Activated T-cell treated with anti-CD3 and anti-CD28 coated beads for 4 hours (primary cell): ENCODE measurements around the gene THSD8.

Source experiments
- DNase-seq: peaks from one replicate; pipeline ENCODE4 v3.0.0-alpha.2; 2020

THSD8 gene

DNA sequence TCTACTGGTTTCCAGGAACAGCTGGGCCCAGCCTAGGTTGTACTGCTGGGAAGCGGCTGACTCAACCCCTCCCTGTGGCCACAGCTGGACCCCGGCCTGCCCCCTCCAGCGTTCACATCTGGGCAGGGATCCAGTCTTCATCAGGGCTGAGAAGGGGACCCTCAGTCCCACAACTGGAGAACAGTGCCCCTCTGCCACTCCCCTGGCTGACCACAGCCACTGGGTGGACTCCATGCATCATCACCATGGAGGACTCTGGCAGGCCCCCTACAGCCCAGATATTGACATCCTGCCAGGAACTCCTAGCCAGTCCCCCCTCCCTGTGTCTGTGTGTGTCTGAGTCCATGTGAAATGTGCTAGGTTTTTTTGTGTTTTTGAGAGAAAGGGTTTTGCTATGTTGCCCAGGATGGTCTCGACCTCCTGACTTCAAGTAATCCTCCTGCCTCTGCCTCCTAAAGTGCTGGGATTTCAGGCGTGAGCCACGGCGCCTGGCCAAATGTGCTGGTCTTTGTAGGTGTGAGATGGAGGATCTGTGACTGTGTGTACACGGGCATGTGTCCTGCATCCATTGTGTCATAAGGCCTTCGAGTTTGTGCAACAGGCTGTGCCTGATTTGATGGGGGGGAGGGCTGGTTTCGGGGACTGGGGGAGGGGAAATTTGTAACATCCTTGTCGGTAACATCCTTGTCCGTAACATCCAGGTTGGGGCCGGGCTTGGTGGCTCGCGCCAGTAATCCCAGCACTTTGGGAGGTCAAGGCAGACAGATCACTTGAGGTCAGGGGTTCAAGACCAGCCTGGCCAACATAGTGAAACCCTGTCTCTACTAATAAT is 22.5 kb upstream of the THSD8 start:
- DNase-seq = no peak

GRCh38 chr19:12782174-12782423 is 19.8 kb upstream of the THSD8 start:
- no peak for DNase-seq

GRCh38 chr19:12782424-12783290 is 19.2 kb upstream of the THSD8 start:
- DNase-seq = peak; percentile 88

DNA sequence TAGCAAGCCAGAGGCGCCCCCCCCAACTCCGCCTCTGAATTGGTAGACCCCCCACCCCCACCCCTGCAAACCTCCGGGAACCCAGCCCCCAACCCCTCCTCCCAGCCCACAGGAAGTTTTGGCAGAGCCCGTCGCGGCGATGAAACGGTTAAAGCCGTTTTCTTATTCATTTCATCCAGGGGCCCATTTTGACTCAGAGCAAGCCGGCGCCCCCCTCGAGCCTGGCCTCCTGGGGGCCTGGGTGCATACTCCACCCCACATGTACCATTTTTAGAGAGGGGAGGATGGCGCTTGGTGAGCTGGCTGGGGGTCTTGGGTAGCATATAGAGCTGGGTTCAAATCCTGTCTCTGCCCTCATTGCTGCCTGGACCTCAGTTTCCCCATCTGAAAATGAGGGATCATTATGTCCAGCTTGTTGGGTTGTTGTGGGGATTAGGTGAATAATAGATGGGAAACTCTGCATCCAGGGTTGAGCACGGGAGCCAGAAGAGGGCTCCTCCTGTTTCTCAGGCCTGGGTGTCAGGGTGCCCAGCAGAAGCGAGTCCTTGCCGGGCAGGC is 18.5 kb upstream of the THSD8 start:
- DNase-seq = no peak

GRCh38 chr19:12783849-12784393 is 17.9 kb upstream of the THSD8 start:
- no peak for DNase-seq

DNA sequence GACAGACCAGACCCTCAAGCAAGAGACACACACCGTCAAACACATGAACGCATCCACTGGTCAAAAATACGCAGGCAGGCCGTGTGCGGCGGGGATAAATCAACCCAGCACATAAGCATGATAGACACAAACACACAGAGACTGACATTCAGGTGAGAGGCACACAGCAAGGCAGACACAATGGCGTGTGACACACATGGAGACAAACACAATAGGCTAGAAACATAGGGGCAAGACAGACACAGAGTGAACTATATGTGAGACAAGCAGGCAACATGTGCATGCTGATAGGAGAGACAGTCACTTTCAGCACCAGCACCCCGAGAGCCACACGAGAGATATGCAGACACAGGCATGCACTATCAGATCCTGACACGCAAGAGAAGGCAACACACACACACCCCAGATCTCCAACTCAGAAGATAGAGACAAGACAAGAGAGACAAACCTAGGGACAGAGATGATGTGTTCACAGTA is 17.4 kb upstream of the THSD8 start:
- no peak for DNase-seq

- no peak for DNase-seq
Measured at GRCh38 chr19:12784871-12785430, 16.9 kb upstream of the THSD8 start.

DNA sequence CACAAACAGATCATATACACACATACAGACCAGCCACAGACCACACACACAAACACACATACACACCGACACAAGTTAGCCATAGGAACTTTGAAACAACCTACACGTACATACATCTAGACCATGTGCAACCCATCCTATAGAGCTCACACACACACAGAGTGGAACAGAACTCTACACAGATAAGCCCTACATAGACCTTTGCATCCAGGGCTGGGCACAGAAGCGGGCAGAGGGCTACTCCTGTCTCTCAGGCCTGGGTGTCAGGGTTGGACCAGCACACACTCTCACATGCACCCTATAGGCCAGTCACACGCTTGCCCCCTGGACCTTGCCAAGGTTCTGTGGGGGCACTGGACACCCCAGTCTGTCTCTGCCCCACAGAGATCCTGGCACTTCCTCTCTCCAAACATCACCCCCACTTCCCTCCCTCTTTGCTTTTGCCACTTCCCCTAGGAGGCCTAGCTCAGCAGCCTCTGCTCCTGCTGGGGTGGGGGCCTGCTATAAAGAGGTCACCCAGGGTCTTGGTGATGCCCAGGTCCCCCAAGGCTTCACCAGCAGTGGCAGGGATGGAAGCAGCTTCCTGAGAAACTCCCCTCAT is 16.3 kb upstream of the THSD8 start:
- no peak for DNase-seq

DNA sequence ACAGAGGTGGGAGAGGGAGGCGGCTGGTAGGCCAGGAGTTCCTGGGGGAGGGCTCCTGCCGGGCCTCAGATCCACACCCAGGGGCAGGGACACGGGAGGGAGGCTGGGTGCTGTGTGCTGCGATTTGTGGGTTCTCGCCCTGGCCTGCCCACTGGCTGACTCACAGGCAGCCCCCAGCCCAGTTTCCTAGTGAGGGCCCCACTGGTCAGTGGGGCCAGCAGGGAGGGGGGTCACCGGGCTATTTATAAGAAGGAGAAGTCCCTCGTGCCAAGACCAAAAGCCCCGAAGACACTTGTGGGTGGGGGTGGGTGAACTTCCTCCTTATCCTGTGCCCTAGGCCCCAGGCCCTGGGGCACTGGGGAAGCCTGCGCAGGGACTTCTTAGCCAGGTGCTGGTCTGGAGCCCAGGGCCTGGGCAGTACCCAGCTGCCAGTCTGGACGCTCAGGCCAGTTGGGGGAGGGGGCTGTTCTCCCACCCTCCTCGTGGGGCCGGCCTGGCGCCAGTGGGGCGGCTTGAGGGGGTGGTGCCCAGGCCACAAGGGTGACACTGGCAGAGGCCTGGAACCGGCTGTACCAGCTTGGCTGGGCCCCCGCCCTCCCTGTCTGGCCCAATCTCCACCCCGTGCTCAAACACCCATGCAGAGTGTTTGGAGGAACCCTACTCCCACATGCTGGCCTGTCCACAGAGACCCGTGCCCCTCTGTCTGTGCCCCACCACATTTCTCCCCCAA is 15.6 kb upstream of the THSD8 start:
- no peak for DNase-seq

GRCh38 chr19:12786952-12787351 is 14.9 kb upstream of the THSD8 start:
- no peak for DNase-seq

DNA sequence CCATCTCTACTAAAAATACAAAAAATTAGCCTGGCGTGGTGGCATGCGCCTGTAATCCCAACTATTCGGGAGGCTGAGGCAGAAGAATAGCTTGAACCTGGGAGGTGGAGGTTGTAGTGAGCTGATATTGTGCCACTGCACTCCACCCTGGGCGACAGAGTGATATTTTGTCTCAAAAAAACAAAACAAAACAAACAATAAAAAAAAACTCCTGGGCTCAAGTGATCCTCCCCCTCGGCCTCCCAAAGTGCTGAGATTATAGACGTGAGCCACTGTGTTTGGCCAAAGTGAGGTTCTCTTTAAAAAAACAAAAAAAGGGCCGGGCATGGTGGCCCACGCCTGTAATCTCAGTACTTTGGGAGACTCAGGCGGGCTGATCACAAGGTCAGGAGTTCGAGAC is 14.4 kb upstream of the THSD8 start:
- no peak for DNase-seq

DNA sequence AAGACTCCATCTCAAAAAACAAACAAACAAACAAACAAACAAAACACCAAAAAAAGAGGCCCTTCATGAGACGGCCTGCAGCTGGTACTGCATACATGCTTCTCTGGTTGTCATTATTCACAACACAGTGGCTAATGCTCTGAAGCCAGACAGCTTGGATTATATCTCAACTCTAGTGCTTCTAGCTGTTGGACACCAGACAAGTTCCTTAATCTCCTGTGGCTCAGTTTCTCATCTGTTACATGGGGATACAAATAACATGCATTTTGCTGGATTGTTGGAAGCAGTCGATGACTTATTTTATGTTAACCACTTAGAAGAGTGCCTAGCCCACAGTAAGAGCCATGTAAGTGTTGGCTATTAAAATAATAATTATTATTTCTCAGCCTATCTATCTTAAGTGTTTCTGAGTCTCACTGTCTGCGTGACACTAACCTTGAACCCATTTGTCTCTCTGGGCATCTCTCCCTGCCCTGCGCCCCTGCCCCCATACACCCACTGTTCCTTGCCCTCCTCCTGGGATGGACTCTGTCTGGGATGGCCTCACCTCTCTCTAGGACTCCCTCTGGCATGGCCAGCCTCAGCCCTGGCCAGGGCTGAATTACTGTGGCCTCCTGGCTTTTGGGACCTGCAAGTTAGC is 13.7 kb upstream of the THSD8 start:
- no peak for DNase-seq

DNA sequence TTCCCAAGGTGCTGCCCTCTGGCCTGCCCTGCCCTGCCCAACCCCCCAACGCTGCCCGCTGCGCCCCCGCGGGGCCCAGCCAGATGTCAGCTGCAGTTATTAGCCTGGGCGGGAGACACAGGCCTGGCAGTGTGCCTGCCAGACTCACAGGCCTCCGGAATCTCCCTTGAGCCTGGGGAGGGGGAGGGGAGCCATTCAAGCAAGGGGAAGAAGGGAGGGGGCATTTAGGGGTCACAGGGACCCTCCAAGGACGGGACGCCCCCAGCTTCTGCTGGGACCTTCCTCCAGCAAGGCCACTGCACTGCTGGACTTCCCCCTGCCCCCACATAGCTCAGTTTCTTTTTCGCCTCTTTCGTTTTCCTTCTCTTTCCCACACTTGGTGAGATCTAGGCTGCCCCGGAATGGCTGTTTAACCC is 13.2 kb upstream of the THSD8 start:
- DNase-seq = no peak

GRCh38 chr19:12789098-12789903 is 12.6 kb upstream of the THSD8 start:
- no peak for DNase-seq

GRCh38 chr19:12789904-12790619 is 11.8 kb upstream of the THSD8 start:
- peak; percentile 67 for DNase-seq

DNA sequence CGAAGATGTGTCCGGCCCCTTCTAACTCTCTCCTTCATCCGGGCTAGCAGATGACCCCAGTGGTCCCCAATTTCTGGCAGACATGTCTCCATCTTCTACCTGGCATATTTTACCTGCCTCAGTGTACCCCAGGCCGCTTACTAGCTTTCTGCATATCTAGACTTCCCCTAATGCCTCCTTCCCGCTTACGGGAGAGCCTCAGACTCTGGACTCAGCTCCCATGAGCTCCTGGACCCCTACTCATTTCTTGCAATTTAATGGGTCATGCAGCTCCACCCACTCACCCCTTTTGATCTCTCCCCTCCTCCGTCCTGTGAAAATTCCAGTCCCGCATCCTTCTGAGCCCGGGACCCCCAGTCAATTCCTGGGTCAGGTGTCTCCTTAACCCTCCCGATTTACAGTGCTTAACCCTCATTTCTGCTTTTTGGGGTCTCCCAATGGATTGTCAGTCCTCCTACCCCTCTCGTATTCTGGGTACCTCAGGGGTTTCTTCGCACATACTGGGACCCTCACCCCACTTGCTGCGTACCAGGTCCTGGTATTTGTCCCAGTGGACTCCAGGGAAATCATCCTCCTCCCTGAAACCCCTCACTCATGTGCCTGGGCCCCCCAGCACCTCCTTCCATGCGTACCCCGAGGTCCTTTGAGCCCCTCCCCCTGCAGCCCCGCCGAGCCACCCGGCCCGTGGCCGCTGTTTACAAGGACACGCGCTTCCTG is 11.1 kb upstream of the THSD8 start:
- no peak for DNase-seq

DNA sequence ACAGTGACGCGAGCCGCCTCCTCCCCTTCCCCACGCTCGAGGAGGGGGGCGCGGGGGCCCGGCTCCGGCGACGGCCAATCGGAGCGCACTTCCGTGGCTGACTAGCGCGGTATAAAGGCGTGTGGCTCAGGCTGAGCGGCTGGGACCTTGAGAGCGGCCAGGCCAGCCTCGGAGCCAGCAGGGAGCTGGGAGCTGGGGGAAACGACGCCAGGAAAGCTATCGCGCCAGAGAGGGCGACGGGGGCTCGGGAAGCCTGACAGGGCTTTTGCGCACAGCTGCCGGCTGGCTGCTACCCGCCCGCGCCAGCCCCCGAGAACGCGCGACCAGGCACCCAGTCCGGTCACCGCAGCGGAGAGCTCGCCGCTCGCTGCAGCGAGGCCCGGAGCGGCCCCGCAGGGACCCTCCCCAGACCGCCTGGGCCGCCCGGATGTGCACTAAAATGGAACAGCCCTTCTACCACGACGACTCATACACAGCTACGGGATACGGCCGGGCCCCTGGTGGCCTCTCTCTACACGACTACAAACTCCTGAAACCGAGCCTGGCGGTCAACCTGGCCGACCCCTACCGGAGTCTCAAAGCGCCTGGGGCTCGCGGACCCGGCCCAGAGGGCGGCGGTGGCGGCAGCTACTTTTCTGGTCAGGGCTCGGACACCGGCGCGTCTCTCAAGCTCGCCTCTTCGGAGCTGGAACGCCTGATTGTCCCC is 10.4 kb upstream of the THSD8 start, which contains the start of gene JUNB:
Gene JUNB (plus strand): TSS at position 142 of the 706 bp plus-strand sequence. CDS start 286 bp downstream, at position 428.
- DNase-seq = peak; percentile 95

GRCh38 chr19:12792051-12792852 is 9.6 kb upstream of the THSD8 start:
- peak; percentile 76 for DNase-seq
